ENCODE measurements around the gene MMP28. TPM values are rescaled to one million over a fixed set of nuclear protein-coding genes. Genes with fewer than 3 reads are reported as not detected.
A peak's percentile ranks its signal among the peaks of the same experiment; 100 is the strongest.

Gene MMP28
- total RNA-seq, 1 experiment from 2014 or later = not detected

- H3K36me3 Mint-ChIP-seq (ENCODE audit: insufficient read depth in 1 of 3, low read depth in 3 of 3) = peaks cover 7 to 29% (median 28%) of the 10 kb centered on the region in 3 experiments; a peak in 6 of 7 replicates
- Histone ChIP-seq H3T11ph (ENCODE audit: low read length) (no peak overlapping the region), H3K56ac (ENCODE audit: insufficient read length, low read depth, low read length) (no peak overlapping the region), H3K9ac (ENCODE audit: extremely low read depth, insufficient read length, low read length) (no peak overlapping the region), H4K5ac (ENCODE audit: insufficient read length, low read depth, low read length) (no peak overlapping the region), H2BK20ac (ENCODE audit: low read depth, low read length, poor library complexity, severe bottlenecking) (no peak overlapping the region), H3K4ac (ENCODE audit: low read depth, low read length) (no peak overlapping the region), H3K79me1 (ENCODE audit: insufficient read depth, low read depth, low read length, poor library complexity, severe bottlenecking) (no peaks in the 10 kb centered on the region), H3K14ac (ENCODE audit: insufficient read depth, low read length) (no peak overlapping the region), H4K91ac (ENCODE audit: insufficient read length, low read depth, low read length) (no peak overlapping the region), H4K20me1 (ENCODE audit: control insufficient read depth, insufficient read depth, insufficient read length) (no peaks in the 10 kb centered on the region), H3K79me2 (ENCODE audit: insufficient read depth, low read length) (no peaks in the 10 kb centered on the region), H2BK120ac (ENCODE audit: low read depth, low read length, poor library complexity, severe bottlenecking) (no peak overlapping the region), H3K27me3 (ENCODE audit: insufficient read depth, low read length) (no peaks in the 10 kb centered on the region), H3K18ac (ENCODE audit: insufficient read length, low read depth, low read length) (no peak overlapping the region), H2BK12ac (ENCODE audit: insufficient read length, low read depth, low read length) (no peak overlapping the region), H3K4me1 (ENCODE audit: insufficient read depth, low read length) (0 out of 2 replicates have a peak, but pooled peaks cover 3% of the 10 kb centered on the region), H2AFZ (ENCODE audit: low read length) (no peak overlapping the region), H3K23me2 (ENCODE audit: insufficient read length, low read depth, low read length, poor library complexity, severe bottlenecking) (no peaks in the 10 kb centered on the region), H4K8ac (replicated peaks; ENCODE audit: insufficient read length, low read depth, low read length) (no peak overlapping the region), H3K4me2 (ENCODE audit: insufficient read depth, insufficient read length, low read length) (no peak overlapping the region), H2BK5ac (ENCODE audit: insufficient read length, low read length) (no peak overlapping the region), H3K27ac (ENCODE audit: insufficient read length, low read depth, low read length) (no peak overlapping the region), H3K23ac (ENCODE audit: insufficient read length, low read depth, low read length) (no peak overlapping the region), H3K9me3 (ENCODE audit: control insufficient read depth, low read depth, low read length) (no peaks in the 10 kb centered on the region), H2BK15ac (ENCODE audit: low read depth, low read length) (no peak overlapping the region), H2AK5ac (ENCODE audit: insufficient read length, low read length) (no peak overlapping the region)
- no CpG with 5 or more reads among the region's 2 CpGs for WGBS (ENCODE audit: extremely low coverage, insufficient read length, low lambda C conversion rate)
- no peaks in the 10 kb centered on the region for H3K9me3 Mint-ChIP-seq
- no peak for TF ChIP-seq CTCF (conservative IDR thresholded peaks at IDR 0.05)
- H3K27ac Mint-ChIP-seq = peak overlapping the region in 1 of 3 experiments; percentile 71; a peak in 1 of 7 replicates
- no peak overlapping the region for H3K4me3 Mint-ChIP-seq
- peaks cover 11% of the 10 kb centered on the region for H3K27me3 Mint-ChIP-seq (ENCODE audit: low read depth)
- peaks cover 27 to 39% of the 10 kb centered on the region in 2 experiments for H3K4me1 Mint-ChIP-seq
- DNase-seq = no peak
These were observed 69.7 kb downstream of the MMP28 start for GRCh38 chr17:35725802-35726126.

Data from H9 (cell line).